ENCODE data around the gene ANKDD1A.

The ANKDD1A gene

GRCh38 chr15:64911311-64912186, at the start of gene ANKDD1A:
TSS of gene ANKDD1A (plus strand) at chr15:64911902. CDS start at chr15:64911931, 29 bp downstream.
- in situ Hi-C loops (cut with MboI; ENCODE audit: low sequenced_read_pairs): no loop called here

DNA sequence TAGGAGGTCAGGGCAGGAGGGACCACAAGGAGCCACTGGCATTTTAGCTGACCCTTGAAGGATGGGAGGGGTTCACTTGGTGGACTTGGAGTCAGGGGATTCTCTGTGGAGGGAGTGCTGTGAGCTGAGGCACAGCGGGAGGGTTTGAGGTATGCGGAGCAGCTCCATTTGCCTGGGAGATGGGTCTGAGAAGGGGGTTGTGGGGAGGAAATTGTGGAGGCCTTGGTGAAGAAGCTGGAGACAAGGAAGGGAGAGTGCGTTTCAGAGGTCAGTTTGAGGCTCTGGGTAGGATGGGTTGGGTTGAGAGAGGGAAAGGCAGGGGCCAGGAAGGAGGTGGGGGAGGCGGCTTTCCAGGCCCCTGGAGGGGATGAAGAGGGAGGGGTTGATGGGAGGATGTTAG, 49.7 kb upstream of the ANKDD1A start:
- in situ Hi-C loops (cut with MboI; ENCODE audit: low sequenced_read_pairs): no loop called here

- in situ Hi-C loops (cut with MboI; ENCODE audit: low sequenced_read_pairs): no loop called here
These were observed 49.3 kb upstream of the ANKDD1A start for GRCh38 chr15:64862408-64862807.

DNA sequence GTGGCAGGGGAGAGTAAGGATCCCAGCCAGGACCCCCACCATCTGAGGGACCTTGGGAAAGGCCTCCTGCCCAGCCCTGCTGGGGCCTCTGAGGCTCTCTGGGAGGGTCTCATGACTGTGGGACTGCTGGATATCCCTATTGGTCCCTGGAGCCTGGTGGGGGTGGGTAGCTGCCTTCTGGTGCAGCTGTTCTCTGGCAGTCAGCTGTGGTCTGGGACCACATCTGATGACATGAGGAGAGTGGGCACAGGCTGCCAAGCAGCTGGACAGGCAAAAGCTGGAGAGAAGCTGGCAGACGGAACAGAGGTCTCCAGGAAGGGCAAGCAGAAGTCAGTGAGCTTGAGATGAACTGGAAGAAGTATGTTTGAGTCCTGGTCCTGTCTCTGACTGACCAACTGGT, 47.6 kb upstream of the ANKDD1A start:
- in situ Hi-C loops (cut with MboI; ENCODE audit: low sequenced_read_pairs): no loop called here

DNA sequence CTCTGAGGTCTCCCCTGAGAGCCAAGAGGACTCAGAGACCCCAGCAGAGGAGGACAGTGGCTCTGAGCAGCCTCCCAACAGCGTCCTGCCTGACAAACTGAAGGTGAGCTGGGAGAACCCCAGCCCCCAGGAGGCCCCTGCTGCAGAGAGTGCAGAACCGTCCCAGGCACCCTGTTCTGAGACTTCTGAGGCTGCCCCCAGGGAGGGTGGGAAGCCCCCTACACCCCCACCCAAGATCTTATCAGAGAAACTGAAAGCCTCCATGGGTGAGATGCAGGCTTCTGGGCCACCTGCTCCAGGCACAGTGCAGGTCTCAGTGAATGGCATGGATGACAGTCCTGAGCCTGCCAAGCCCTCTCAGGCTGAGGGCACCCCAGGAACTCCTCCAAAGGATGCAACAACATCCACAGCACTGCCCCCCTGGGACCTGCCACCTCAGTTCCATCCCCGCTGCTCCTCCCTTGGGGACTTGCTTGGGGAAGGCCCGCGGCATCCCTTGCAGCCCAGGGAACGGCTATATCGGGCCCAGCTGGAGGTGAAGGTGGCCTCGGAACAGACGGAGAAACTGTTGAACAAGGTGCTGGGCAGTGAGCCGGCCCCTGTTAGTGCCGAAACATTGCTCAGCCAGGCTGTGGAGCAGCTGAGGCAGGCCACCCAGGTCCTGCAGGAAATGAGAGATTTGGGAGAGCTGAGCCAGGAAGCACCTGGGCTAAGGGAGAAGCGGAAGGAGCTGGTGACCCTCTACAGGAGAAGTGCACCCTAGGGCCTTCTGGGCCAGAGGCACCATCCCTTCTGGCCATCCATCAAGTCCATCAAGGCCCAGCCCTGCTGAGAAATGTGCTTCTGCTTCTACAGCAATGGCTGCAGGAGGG, 46.3 kb upstream of the ANKDD1A start:
- in situ Hi-C loops (cut with MboI; ENCODE audit: low sequenced_read_pairs): no loop called here

DNA sequence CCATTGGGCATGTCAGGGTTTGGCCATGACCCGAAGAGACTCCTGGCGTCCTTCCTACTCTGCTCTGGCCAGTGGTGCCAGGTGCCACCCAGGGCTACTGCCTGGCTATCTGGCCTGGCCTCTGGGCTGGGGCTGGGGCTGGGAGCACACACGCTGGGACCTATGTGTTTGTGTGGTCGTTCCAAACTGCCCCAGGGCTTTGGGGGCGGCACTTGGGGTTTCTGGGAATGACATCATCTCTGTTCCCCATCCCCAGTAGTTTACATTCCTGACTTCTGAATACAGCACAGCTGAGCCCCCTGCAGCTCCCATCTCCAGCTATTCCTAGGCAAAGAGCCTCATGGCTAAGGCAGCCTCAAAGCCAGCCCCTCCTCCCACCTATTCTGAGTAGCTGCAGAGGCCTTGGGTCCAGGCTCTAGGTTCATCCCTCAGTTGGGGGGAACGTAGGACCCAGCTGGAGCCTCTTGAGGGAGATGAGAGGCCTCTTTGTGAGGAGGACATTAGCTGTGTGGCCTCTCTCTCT, 45.6 kb upstream of the ANKDD1A start:
- in situ Hi-C loops (cut with MboI; ENCODE audit: low sequenced_read_pairs): no loop called here

- in situ Hi-C loops (cut with MboI; ENCODE audit: low sequenced_read_pairs): no loop called here
These were observed 42.2 kb upstream of the ANKDD1A start for GRCh38 chr15:64869501-64869900.

DNA sequence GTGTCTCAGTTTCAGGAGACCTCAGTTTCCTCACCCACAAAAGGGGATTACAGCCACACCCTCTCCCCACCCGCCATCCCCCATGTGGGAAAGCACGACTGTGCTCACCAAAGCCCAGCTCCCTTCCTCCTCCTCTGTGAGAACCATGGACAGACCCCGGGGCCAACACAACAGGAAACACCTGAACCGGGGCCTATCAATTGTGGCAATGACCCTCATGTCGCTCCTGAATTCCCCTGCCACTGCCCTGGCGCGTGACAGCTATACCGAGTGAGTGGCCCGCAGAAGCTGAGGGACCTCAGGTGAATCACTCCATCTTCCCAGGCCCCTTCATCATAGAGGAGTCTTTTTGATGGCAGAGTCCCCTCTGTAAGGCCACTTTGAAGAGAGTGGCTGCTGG, 41.3 kb upstream of the ANKDD1A start:
- in situ Hi-C loops (cut with MboI; ENCODE audit: low sequenced_read_pairs): no loop called here

- in situ Hi-C loops (cut with MboI; ENCODE audit: low sequenced_read_pairs): no loop called here
These were observed 36.0 kb upstream of the ANKDD1A start for GRCh38 chr15:64875641-64876223.

DNA sequence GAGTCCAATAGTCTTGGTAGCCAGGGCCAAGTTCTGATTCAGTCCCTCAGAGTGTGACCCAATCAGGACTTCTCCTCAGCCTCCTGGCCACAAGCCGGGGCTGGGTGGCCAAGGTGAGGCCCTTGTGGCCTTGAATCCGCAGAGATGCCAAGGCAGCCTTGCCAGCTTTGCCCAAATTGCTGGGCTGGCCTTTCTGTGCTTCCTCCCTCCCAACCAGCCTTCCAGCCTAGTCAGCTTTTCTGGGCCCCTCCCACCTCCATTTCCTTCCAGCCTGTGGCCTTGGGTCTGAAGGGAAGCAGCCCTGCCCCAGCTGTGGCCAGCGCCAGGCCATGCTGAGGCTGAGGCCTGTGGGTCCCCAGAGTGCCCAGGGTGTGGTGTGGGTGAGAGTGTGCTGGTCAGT, 34.3 kb upstream of the ANKDD1A start:
- in situ Hi-C loops (cut with MboI; ENCODE audit: low sequenced_read_pairs): no loop called here

GRCh38 chr15:64878705-64879104, 33.0 kb upstream of the ANKDD1A start:
- in situ Hi-C loops (cut with MboI; ENCODE audit: low sequenced_read_pairs): no loop called here

- in situ Hi-C loops (cut with MboI; ENCODE audit: low sequenced_read_pairs): no loop called here
These were observed 28.6 kb upstream of the ANKDD1A start for GRCh38 chr15:64883100-64883581.

DNA sequence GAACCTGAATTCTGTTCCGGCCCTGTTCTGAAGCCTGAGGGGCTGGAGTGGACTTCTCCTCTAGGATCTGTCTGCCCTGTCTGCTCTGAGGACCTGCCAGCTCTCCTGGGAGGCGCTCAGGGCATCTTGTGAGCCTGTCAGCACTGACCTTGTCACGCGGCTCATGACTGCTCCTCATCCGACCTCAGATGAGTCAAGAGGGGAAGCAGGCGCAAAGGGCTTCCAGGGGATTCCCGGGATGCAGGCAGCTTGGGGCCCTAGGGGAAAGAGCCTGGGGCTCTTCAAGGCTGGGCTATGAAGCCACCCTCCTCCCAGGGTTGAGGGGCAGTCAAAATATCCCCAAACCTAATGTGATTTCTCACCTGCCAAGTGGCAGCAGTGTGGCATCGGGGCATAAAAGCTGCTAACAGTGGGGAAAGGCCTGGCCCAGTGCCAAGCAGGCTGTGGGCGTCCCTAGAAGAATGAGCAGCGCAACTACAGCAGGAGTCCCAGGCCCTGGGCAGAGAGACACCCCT, 27.6 kb upstream of the ANKDD1A start:
- in situ Hi-C loops (cut with MboI; ENCODE audit: low sequenced_read_pairs): no loop called here

- in situ Hi-C loops (cut with MboI; ENCODE audit: low sequenced_read_pairs): no loop called here
These were observed 27.0 kb upstream of the ANKDD1A start for GRCh38 chr15:64884679-64885078.

DNA sequence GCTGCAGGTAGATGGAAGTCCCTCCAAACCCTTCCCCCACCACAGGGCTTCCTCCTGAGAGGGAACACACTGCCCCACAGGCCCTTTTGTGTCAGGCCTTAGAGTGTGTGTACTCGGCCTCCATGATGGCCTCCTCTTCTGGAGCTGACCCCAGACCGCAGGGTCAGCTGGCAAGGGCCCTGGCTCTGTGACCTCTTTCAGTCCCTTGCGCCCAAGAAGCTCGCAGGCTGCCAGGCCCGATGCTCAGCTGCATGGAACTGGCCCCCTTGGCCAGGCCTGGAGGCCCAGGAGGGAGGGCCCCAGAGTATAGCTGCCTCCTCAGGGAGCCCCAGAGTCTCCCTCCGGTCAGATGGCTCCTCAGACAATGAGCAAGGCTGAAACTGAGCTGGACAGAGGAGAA, 23.4 kb upstream of the ANKDD1A start:
- in situ Hi-C loops (cut with MboI; ENCODE audit: low sequenced_read_pairs): no loop called here

DNA sequence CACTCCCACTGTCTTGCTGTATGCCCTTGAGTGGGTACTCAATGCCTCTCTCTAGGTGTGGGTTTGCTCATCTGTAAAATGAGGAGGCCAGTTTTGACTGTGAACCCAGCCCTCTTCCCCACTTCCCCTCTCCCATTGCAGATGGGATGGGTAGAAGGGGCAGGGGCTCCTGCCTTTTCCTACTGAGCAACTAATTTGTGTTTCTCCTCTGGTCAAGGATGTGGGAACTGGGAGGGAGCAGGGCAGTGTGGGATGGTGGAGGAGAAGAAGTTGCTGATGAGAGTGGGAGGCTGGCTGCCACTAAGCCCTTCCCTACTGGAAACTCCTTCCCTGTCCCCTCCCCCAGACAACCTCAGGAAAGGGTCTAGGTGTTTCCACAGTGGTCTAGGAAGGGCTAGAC, 20.1 kb upstream of the ANKDD1A start:
- in situ Hi-C loops (cut with MboI; ENCODE audit: low sequenced_read_pairs): no loop called here

DNA sequence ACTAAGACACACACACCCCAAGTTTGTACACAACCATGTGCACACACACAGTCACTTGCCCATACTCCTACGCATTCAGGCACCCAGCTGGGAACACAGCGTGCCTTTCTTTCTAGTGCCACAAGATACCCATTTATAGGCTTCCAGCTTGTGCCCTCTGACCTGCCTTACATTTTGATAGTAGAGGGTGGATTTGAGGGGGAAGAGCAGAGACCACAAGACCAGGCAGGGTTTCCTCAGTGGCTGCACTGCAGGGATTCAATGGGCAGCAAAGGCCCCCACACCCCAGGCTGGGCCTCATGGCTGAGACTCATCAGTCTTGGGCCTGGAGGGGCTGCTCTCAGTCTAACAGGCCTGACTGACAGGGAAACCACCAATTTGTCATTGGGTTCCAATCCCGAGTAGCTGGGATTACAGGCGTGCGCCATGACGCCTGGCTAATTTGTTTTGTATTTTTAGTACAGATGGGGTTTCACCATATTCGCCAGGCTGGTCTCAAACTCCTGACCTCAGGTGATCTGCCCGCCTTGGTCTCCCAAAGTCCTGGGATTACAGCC, 18.8 kb upstream of the ANKDD1A start:
- in situ Hi-C loops (cut with MboI; ENCODE audit: low sequenced_read_pairs): no loop called here

DNA sequence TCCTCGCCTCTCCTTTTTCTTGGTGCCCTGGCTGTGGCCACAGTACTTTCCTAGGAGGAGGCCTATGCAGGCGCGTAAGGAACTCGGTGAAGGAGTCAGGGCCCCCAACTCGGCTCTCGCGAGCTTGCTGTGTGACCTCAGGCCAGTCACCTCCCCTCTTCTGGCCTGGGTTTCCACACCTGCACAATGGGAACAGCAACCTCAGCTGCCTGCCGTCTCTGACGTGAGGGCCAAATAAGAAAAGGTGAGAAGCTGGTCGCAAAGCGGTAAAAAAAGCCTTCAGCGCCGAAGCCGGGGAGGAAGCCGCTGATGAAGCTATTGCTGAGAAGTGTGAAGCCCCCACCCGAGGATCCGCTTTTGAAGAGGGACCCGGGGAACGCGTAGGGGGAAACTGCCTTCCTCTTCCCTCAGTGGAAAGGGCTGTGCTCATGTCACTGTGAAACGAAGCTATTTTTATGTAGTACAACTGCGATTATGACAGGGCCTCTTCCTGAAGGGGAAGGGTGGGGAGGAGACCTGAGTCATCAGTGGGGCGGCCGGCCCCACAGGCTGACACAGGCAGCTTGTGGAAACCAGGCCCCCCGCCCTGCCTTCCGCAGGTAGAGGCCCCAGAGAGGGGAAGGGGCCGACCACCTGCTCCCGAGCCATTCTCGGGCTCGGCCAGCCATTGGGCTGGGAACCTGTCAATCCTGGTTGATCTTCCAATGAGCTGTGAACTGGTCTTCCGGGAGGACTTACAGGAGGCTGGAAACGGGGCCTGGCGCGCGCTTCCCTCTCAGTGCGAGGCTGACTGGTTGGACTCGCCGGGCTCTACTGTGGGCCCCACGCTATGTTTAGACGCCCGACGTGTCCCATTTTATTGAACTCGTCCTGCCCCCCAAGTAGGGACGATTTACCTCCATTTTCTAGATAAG, 18.0 kb upstream of the ANKDD1A start:
- in situ Hi-C loops (cut with MboI; ENCODE audit: low sequenced_read_pairs): no loop called here

DNA sequence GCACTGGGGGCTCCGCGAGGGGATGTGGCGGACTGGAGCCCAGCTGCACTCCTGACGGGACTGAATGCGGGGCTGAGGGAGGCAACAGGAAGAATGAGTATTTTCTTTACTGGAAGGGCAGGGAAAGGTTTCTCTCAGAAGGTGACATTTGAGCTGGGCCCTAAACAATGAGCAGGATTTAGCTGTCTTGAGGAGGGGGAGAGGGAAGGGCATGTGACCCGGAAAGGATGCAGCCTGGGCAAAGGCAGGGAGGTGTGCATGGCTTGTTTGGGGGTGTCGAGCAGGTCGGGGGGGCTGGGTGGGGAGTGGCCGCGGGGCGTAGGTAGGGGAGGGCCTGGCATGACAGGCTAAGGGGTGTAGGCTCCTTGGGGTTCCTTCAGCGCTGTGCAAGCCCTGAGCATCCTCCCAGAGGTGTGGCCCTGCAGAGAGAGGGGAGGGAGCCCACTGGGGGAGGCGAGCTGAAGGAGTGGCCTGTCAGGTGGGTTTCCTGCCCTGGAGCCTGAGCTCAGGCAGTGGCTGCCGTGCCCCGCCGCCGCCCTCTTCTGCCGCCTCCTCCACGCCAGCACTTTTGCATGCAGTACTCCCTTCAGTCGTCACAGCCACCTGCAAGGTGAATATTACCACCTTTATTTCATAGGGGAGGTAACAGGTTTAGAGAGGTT, 17.2 kb upstream of the ANKDD1A start:
- in situ Hi-C loops (cut with MboI; ENCODE audit: low sequenced_read_pairs): no loop called here

Data from HL-60/S4 (cell line).